ENCODE data around the gene SPAG17. TPM values are rescaled to one million over a fixed set of nuclear protein-coding genes. Genes with fewer than 3 reads are reported as not detected.

SPAG17 gene
- total RNA-seq, 2 experiments from 2014 or later = not detected

DNA sequence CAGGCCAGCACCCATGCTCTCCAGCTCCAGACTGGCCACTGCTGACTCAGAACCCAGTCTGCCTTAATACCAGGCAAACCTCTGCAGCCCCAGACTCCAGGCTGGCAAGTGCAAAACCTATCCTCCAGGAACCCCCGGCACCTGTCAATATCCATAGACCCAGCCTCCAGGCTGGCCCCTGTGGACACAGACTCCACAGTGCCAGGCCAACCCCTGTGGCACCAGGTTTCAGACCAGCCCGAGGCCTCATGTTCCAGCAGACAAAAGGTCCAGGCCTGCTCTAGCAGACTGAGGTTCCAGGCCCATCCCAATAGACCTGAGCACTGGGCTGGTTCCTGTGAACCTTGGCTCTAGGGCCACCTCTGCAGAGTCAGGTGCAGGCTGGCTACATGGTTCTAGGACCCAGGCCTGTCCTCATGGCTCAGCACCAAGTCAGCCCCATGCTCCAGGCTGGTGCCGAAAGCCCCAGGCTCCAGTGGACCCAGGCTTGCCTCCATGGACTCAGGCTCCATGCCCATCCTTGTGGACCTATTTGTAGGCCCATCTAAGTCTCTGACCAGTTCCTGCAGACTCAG, 137.3 kb downstream of the SPAG17 start:
- POLR2A ChIA-PET = no interaction called here
- no peaks in the 10 kb centered on the region for H3K27me3 Mint-ChIP-seq
- H3K4me3 Mint-ChIP-seq = no peak overlapping the region
- H3K9me3 Mint-ChIP-seq = no peaks in the 10 kb centered on the region
- no peaks in the 10 kb centered on the region for H3K4me1 Mint-ChIP-seq
- no peak for DNase-seq
- no peak overlapping the region for H3K27ac Mint-ChIP-seq
- ATAC-seq (ENCODE audit: low read depth) = no peak
- H3K36me3 Mint-ChIP-seq = no peaks in the 10 kb centered on the region

- POLR2A ChIA-PET = no interaction called here
- Mint-ChIP-seq H3K9me3 (no peaks in the 10 kb centered on the region), H3K27me3 (no peaks in the 10 kb centered on the region), H3K27ac (no peak overlapping the region), H3K36me3 (no peaks in the 10 kb centered on the region), H3K4me3 (no peak overlapping the region), H3K4me1 (no peaks in the 10 kb centered on the region)
- DNase-seq (no peak), ATAC-seq (ENCODE audit: low read depth) (no peak)
These were observed 137.9 kb downstream of the SPAG17 start for GRCh38 chr1:118047006-118047649.

- Mint-ChIP-seq H3K4me3 (no peak overlapping the region), H3K27me3 (no peaks in the 10 kb centered on the region), H3K27ac (no peak overlapping the region), H3K36me3 (no peaks in the 10 kb centered on the region), H3K9me3 (no peaks in the 10 kb centered on the region), H3K4me1 (no peaks in the 10 kb centered on the region)
- ATAC-seq (ENCODE audit: low read depth) = no peak
- DNase-seq = no peak
- POLR2A ChIA-PET = no interaction called here
These were observed 141.4 kb downstream of the SPAG17 start for GRCh38 chr1:118043624-118044023.

GRCh38 chr1:118042501-118042900, 142.5 kb downstream of the SPAG17 start:
- POLR2A ChIA-PET = no interaction called here
- Mint-ChIP-seq H3K4me1 (no peaks in the 10 kb centered on the region), H3K27ac (no peak overlapping the region), H3K27me3 (no peaks in the 10 kb centered on the region), H3K4me3 (no peak overlapping the region), H3K36me3 (no peaks in the 10 kb centered on the region), H3K9me3 (no peaks in the 10 kb centered on the region)
- ATAC-seq (ENCODE audit: low read depth) (no peak), DNase-seq (no peak)

- no peak for DNase-seq
- H3K36me3 Mint-ChIP-seq = no peaks in the 10 kb centered on the region
- POLR2A ChIA-PET = no interaction called here
- ATAC-seq (ENCODE audit: low read depth) = no peak
- H3K9me3 Mint-ChIP-seq = no peaks in the 10 kb centered on the region
- no peak overlapping the region for H3K27ac Mint-ChIP-seq
- H3K27me3 Mint-ChIP-seq = no peaks in the 10 kb centered on the region
- H3K4me3 Mint-ChIP-seq = no peak overlapping the region
- no peaks in the 10 kb centered on the region for H3K4me1 Mint-ChIP-seq
These were observed 145.9 kb downstream of the SPAG17 start for GRCh38 chr1:118039170-118039569.

GRCh38 chr1:118032883-118033282, 152.1 kb downstream of the SPAG17 start:
- ATAC-seq (ENCODE audit: low read depth) (no peak), DNase-seq (no peak)
- Mint-ChIP-seq H3K27ac (no peak overlapping the region), H3K27me3 (peaks cover 10% of the 10 kb centered on the region), H3K36me3 (no peaks in the 10 kb centered on the region), H3K9me3 (no peaks in the 10 kb centered on the region), H3K4me3 (no peak overlapping the region), H3K4me1 (no peaks in the 10 kb centered on the region)
- POLR2A ChIA-PET = no interaction called here

- DNase-seq (no peak), ATAC-seq (ENCODE audit: low read depth) (no peak)
- H3K27me3 Mint-ChIP-seq = peaks cover 23% of the 10 kb centered on the region
- no peak overlapping the region for H3K27ac Mint-ChIP-seq
- POLR2A ChIA-PET = no interaction called here
- no peak overlapping the region for H3K4me3 Mint-ChIP-seq
- no peaks in the 10 kb centered on the region for H3K4me1 Mint-ChIP-seq
- H3K36me3 Mint-ChIP-seq = no peaks in the 10 kb centered on the region
- no peaks in the 10 kb centered on the region for H3K9me3 Mint-ChIP-seq
These were observed 156.8 kb downstream of the SPAG17 start for GRCh38 chr1:118028267-118028666.

DNA sequence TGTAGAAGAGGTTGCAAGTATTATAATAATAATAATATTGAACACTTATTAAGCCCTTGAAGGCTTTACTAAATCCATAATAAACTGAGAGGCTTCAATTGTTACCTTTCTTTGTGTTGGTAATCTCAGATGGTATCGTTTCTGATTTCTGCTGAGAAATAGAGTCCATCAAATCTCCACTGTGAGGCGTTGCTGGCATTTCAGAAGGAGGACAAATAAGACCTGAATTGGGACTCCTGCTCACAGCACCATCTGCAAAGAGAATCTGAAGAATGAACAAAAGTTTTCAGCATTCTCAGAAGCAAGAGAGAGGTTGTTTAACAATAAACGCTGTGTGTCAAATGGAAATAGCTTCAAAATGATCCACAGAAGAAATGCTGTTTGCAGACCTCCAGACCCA, 161.8 kb downstream of the SPAG17 start:
- no peak for DNase-seq
- Mint-ChIP-seq H3K4me1 (no peaks in the 10 kb centered on the region), H3K9me3 (no peaks in the 10 kb centered on the region), H3K27me3 (peaks cover 17% of the 10 kb centered on the region), H3K27ac (no peak overlapping the region), H3K4me3 (no peak overlapping the region), H3K36me3 (no peaks in the 10 kb centered on the region)
- POLR2A ChIA-PET = no interaction called here
- no peak for ATAC-seq (ENCODE audit: low read depth)

DNA sequence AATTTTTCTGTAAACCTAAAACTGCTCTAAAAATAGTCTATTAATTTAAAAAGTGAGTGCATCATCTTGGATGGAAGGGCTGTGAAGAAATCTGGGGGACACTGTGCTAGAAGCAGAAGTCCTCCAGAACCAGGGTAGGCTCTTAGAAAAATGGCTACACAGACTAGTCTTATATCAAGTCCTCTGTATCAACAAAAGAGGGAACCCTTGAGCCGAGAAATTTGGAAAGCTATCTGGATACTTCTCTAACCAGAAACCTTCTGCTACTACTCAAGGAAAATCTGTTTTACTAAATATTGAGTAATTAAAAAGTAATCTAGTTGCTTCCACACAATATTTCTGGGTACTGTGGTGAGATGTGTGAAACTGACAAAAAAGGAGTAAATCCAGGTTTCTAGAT, 163.4 kb downstream of the SPAG17 start:
- no peaks in the 10 kb centered on the region for H3K9me3 Mint-ChIP-seq
- POLR2A ChIA-PET = no interaction called here
- no peak overlapping the region for H3K27ac Mint-ChIP-seq
- H3K36me3 Mint-ChIP-seq = no peaks in the 10 kb centered on the region
- DNase-seq = no peak
- no peak overlapping the region for H3K4me3 Mint-ChIP-seq
- H3K4me1 Mint-ChIP-seq = no peaks in the 10 kb centered on the region
- peaks cover 15% of the 10 kb centered on the region for H3K27me3 Mint-ChIP-seq
- no peak for ATAC-seq (ENCODE audit: low read depth)

GRCh38 chr1:118018060-118018459, 167.0 kb downstream of the SPAG17 start:
- Mint-ChIP-seq H3K27me3 (peaks cover 9% of the 10 kb centered on the region), H3K4me3 (no peak overlapping the region), H3K27ac (no peak overlapping the region), H3K36me3 (no peaks in the 10 kb centered on the region), H3K9me3 (no peaks in the 10 kb centered on the region), H3K4me1 (no peaks in the 10 kb centered on the region)
- POLR2A ChIA-PET = no interaction called here
- ATAC-seq (ENCODE audit: low read depth) = no peak
- no peak for DNase-seq

DNA sequence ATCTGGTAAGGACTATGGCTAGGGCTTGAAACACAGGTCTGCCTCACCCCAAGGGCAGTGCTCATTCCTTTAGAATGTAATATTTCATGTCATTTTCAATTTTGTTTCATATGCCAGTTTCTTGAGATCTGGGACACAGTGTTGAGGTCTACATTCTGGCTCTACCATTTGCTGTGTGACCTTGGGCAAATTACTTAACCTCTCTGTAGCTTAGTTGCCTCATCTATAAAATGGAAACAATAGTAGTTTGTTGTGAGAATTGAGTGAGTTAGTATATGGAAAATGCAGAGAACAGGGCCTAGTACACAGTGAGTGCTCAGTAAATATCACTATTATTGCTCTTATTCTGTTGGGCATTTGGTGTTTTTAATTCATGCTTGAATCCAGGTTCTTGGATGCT, 171.1 kb downstream of the SPAG17 start:
- Mint-ChIP-seq H3K4me1 (no peaks in the 10 kb centered on the region), H3K4me3 (no peak overlapping the region), H3K36me3 (no peaks in the 10 kb centered on the region), H3K27me3 (peaks cover 7% of the 10 kb centered on the region), H3K9me3 (no peaks in the 10 kb centered on the region), H3K27ac (no peak overlapping the region)
- ATAC-seq (ENCODE audit: low read depth) = no peak
- DNase-seq = no peak
- POLR2A ChIA-PET = no interaction called here

GRCh38 chr1:118013336-118013735, 171.7 kb downstream of the SPAG17 start:
- ATAC-seq (ENCODE audit: low read depth) (no peak), DNase-seq (no peak)
- Mint-ChIP-seq H3K36me3 (no peaks in the 10 kb centered on the region), H3K4me1 (no peaks in the 10 kb centered on the region), H3K27me3 (peaks cover 4% of the 10 kb centered on the region), H3K4me3 (no peak overlapping the region), H3K27ac (no peak overlapping the region), H3K9me3 (no peaks in the 10 kb centered on the region)
- POLR2A ChIA-PET = no interaction called here

DNA sequence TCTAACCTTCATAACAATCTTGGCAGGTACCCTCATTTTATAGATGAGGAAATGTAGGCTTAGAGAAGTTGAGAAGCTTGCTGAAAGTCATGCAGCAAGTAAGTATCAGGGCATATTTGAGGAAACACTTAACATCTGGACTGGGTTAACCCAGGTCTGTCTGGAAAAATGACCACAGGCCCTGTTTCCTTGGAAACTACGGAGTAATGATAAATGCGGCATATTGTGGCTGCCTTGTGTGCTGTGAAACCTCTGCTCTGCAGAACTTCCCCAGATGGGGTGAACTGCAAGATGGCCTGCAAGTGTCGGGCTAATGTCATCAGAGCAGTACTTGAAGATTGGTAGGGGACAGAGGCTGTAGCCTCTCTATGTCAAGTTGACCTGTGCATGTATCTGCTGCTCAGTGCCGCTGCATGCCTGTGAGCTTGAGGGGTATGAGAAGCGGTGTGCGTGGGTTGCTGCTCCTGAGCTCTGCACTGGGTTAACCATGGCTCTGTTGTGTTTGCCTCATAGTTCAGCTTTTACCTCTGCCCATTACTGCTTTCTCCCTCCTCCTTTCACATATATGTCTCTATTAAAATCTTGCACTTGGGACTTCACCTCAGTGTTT, 172.4 kb downstream of the SPAG17 start:
- Mint-ChIP-seq H3K27me3 (peaks cover 5% of the 10 kb centered on the region), H3K36me3 (no peaks in the 10 kb centered on the region), H3K4me3 (no peak overlapping the region), H3K27ac (no peak overlapping the region), H3K9me3 (no peaks in the 10 kb centered on the region), H3K4me1 (no peaks in the 10 kb centered on the region)
- POLR2A ChIA-PET = no interaction called here
- DNase-seq = no peak
- ATAC-seq (ENCODE audit: low read depth) = no peak

GRCh38 chr1:118008011-118008410, 177.0 kb downstream of the SPAG17 start:
- ATAC-seq (ENCODE audit: low read depth) (no peak), DNase-seq (no peak)
- H3K4me1 Mint-ChIP-seq = no peaks in the 10 kb centered on the region
- H3K36me3 Mint-ChIP-seq = no peaks in the 10 kb centered on the region
- H3K9me3 Mint-ChIP-seq = no peaks in the 10 kb centered on the region
- POLR2A ChIA-PET = no interaction called here
- H3K4me3 Mint-ChIP-seq = no peak overlapping the region
- no peak overlapping the region for H3K27ac Mint-ChIP-seq
- H3K27me3 Mint-ChIP-seq = peaks cover 9% of the 10 kb centered on the region
